ENCODE measurements around the gene AMER3.

AMER3 gene

DNA sequence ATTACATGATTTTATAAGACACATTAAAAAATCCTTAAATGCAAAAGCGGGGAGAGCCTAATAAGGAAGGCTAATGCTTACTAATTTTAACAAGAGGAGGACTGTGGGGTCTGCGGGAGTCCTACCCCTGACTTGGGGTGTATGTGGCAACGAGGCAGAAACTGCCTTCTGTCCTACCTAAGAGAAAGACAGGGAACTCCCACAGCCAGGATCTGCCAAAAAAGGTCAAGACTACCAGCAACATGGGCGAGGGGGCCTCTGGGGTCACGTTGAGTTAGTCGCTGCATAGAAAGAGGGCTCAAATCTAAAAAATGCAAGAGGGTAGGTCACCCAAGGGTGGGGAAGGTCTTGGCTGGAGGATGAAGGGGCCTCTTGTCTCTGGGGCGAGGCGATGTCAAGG lies 529 bp upstream of the AMER3 start:
- no peak for DNase-seq

DNA sequence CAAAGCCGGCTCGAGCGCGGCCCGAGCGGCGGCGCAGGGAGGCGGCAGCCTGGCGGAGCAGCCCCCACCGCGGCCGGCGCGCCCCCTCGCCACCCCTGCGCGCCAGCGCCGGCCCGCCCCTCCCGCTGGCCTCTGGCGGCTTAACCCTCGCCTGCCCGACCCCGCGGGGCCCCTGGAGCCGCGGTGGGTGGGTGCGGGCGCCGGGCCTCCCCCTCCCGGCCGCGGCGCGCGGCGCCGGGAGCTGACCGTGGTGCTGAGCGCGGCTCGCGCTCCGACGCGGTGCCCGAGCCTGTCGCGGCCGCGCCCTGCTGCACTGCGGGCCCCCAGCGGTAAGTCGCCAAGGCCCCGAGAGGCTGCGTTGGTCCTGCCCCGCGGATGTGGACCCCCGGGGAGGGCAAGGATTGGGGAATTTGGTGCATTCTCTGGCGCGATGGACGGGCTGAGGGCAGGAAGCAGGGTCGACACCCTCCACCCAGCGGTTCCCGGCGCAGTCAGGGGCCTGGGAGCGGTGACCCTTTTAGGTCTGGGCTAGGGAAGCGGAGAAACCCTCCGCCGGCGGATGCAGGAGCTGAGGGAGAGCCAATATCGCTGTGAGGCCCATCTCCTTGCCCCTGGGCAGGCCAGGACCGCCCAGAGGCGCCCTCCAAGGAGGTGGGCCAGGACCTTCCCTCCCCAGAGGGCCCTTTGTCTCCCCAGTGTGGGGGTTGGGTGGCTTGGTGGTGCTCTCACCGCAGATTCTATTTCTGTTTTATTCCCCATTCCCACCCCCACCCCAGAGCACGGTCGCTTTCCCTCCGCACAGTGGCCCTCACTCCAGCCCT lies 923 bp downstream of the AMER3 start:
- DNase-seq = no peak

DNA sequence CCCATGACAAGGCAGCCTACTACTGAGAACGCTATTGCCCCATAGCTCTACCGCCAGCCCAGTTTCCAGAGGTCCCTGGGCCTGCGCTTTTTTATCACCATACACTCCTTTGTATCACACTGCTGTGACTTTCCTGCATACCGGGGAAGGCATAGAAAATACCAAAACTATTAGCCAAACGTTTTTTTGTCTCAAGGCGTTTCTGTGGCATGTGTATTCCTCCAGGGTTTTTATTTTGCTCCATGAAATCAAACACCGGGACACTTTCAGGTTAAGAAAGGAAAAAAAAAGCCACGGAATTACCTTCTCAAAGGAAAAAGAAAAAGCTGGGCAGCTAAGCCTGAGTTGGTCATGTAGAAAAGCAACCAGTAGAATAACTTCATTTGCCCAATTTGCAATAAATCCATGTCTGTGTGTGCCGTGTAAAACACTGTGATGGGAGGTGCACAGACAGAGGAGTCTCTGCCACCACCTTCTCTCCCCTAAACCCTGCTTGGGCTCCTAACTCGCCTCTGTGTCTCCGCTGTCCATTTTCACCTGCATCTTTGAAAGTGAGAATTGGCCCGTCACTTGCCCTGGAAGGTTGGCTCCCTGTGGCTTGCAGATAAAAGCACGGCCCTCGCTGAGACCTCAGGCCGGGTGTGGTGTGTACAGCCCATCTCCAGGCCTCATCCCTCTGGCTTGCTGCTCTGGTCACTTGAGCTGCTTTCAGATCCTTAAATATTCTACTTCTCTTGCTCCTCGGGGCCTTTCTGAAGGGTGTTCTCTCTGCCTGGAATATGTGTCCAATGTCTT lies 1.7 kb downstream of the AMER3 start:
- no peak for DNase-seq

DNA sequence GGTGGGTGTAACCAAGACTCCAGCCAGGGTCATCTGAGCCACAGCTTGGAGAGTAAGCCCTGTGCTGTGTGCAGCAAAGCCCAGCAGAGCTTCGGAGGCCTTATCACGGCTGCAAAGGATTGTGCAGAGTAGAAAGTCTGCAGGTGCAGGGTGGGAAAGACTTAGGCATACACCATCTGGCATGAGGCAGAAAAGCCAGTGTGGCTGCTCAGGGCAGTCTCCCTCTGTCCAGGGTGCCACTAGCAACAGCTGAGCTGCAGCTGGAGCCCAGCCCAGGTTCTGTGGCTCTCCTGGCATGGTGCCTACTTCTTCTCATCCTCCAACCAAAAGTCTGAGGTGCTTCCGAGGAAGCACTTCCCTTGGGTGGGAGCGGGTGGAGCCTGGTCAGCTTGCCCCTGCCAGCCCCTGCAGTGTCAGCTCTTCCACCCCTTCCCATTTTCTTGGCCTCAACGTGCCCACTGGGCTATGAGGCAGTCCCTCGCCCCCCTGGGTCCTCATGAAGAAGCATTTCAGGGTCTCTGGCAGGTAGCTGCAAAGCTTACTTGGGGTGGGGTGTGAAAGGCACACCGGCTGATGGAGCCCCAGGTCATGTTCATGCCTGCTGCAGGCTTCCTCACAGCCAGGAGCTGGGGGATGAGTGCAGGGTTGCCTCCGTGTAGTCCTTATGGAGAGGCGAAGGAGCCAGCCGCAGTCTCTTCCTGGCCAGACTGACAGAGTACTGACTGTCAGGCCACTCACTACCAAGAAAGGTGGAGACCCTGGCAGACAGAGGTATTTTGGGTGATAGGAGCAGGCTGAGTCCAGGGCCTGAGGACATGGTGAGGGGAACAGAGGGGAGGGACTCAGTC lies 4.8 kb downstream of the AMER3 start:
- DNase-seq = no peak

DNA sequence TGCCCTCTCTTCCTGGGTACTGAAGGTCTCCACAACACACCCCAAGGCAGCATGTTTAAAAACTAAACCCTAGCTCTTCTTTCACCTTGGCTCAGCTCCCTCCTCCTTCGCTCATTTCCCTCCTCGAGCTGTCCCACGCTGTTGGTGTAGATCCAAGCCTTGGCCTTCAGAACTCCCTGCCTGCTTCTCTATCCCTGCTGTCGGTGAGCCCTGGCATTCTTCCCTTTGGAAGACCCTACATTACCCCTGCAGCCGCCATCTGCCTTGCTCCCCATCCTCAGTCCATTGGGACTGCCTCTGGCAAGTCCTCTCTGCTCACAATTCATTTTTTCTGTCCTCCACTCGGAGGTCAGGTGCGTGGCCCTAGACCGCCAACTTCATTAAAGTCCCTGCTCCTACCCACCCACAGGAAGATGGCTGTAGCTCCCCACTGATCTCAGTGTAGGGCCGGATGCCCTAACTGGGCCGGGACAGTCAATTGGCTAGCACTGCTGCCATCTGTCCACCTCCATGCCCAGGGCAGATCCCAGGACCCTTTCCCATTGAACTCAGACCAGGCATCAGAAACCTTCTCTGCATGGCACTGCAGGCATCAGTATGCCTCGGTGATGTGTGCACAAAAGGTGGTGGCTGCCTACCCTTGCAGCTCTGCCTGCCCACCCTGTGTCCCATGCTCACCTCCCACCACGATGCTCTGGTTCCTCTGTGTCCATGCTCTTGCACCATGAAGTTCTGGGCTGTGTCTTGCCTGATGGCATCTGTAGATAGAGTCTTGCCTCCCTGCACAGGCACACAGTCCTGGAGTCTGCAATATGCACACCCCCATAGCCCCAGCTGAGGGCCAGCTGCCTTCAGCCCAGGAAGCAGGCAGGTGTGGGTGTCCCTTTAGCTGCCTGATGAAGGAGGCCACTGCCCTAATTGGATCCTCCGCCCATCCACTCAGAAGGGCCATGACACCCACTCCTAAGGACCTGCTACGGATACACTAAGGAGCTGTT lies 5.7 kb downstream of the AMER3 start:
- DNase-seq = no peak

DNA sequence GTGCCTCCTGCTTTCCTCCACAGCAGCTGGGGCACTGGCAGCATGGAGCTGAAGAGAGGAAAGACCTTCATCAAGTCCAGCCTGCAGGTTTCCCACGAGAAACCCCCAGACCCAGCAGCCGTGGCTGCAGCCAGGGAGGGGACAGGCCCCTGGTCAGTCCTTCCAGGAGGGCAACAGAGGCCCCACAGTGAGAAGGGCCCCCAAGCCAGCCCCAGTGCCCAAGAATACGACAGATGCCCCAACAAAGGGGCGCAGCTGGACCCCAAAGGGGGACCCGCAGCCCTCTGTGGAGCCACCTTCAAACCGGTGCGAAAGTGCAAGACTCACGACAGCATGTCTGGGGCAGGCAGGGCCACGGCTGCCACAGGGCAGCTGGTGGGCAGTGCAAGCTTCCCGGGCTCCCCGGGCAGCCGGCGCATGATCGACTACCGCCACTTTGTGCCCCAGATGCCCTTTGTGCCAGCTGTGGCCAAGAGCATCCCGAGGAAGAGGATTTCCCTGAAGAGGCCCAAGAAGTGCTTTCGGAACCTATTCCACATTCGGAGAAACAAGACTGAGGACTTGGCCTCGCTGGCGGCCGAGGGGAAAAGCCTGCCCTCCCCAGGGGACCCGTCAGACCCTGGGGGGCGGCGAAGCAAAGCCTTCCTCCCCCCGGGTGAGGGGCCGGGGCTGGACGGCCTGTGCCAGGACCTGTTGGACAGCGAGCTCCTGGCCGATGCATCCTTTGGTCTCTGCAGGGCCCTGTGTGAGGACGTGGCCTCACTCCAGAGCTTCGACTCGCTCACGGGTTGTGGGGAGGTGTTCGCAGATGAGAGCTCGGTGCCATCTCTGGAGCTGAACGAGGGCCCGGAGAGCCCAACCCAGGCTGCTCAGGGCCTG lies 6.9 kb downstream of the AMER3 start:
- no peak for DNase-seq

DNA sequence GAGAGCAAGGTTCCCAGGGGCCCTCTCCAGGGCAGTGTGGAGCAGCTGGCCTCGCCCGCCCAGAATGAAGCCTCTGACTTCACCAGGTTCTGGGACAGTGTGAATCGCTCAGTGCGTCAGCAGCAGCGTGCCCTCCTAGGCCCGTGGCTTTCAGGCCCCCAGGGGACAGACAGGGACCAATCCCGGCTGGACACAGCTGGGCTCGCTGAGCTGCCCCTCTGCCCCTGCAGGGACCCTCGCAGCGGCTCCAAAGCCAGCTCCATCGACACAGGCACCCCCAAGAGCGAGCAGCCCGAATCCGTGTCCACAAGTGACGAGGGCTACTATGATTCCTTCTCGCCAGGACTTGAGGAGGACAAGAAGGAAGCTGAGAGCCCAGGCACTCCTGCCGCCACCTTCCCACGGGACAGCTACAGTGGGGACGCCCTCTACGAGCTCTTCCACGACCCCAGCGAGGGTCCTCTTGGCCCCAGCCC lies 7.6 kb downstream of the AMER3 start:
- DNase-seq = no peak

DNA sequence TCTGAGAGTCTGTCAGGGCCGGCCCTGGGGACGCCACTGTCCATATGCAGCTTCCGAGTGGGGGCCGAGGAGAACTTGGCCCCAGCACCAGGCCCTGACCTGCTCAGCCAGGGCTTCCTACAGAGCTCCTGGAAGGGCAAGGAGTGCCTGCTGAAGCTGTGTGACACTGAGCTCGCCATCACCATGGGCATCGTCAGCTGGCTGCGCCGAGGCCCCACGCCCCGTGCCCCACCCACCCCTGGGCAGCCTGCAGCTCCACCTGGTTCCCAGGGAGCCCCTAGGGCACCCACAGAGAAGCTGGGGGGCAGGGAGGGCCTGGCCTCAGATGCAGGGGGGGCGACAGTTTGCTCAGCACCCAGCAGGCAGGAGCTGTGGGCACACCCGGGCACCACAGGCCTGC lies 8.1 kb downstream of the AMER3 start:
- no peak for DNase-seq

DNA sequence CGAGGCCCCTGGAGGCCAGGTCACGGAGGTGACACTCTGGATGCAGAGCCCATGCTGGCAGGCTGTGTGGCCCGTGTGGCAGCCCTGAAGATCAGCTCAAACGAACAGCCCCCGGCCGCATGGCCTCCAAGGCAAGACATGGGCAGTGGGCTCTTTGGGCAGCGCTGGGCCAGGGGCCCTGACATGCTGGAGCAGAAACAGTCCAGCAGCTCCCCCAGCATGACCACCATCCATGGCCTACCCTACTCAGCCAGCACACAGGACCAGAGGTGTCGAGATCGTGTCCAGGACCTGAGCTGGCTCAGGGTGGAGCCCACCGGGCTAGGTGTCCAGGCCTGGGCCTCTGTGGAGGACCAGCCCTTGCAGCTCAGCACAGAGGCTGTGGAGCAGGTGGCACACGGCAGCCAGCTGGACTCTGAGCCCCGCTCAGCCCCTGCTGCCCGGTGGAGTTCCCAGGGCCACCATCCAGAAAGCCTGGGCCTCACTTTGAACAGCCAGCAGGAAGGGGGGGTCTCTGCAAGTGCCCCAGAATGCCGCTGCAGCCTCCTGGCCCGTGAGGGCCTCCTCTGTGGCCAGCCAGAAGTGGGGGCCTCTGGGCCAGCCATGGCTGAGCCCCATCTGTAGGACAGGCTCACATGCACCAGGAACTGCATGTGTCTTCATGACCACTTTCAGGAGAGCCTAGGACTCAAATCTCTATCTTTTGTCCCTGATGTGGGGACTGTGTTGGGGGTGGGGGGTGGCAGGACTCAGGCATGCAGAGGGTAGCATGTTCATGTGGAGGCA lies 8.9 kb downstream of the AMER3 start:
- no peak for DNase-seq

DNA sequence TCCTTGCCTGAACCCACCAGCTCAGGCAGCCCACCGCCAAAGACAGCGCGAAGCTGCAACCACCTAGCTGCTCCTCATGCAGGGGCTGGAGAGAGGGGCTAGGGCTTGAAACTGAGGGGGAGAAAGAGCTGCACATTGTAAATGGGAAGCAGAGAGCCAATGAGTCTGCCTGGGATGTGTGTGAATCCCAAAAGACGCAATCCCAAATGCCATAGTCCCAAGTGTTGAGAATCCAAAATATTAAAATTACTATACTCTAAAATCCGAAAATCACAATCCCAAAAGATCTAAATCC lies 9.4 kb downstream of the AMER3 start:
- DNase-seq = no peak

DNA sequence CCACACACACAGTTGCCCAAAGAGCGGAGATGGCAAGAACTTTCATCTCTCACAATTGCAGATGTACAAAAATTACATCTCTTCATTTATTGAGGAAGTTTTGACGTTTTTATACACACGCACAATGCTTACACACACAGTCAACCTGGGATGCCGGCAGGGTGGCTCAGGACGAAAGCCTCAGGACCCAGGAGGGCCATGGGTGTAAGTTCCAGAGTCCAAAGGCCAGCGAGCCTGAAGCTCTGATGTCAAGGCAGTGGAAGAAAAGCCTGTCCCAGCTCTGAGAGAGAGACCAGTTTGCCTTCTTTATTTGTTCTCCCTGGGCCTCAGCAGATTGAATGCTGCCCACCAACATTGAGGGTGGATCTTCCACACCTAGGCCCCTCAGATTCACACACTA lies 10.1 kb downstream of the AMER3 start:
- DNase-seq = no peak

DNA sequence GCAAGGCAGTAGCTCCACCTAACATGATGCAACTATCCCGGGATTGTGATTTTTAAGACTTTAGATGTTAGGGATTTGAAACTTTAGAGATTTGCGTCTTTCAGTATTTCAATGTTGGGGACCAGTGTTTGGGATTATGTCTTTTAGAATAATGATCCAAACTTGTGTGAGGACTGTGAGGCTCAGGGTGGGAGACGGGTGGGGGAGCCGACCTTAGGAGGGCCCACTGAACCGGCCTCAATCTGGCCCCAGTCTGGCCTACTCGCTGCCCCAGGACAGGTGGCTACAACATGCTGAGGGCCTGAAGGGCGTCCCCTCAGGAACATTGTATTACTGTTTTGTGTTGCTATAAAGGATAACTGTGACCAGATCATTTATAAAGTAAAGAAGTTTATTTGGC lies 10.7 kb downstream of the AMER3 start:
- DNase-seq = no peak

DNA sequence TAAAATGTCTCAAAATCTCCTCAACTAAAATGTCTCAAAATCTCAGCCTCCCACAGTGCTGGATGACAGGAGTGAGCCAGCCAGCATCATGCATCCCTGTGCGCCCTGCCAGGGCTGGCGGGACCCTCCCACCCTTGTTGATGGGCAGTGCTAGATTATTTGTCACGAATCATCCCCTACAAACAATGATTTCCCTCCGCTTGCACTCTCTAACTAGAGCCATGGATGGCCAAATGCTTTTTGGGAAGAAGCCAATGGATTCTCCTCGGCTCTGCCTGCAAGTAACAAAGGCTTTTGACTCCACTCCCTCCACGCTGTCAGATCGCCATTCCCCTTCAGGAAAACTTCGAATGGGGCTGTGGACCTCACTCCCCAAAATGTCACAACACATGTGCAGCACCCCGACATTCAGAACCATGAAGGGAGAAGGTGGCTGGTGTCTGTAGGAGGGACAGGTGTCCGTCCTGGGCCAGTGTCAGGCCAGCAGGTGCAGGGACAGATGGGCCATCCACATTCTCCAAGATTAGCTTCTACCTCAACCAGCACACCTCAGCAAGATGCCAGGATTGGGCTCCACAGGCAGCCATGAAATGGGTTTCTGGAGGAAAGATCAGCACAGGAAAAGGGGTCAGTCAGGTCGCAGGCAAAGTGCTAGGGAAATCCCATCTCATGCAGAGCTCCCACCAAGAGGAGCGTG lies 11.5 kb downstream of the AMER3 start:
- DNase-seq = no peak

DNA sequence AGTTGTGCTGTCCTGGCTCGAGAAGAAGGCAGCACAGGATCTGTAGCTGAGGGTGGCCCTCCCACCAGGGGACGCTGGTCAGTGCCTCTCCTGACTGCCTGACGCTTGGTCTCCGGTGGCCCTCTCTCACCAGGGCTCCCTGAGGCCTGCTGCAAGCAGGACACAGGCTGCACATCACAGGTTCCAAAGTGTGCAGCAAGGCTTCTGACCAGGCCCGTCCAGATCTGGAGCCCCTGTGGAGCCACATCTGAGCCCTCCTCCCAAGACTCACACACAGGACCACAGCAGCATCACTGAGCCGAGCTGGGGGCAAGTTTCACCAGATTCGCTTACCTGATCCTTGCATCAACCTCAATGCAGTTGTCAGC lies 12.1 kb downstream of the AMER3 start:
- DNase-seq = no peak

DNA sequence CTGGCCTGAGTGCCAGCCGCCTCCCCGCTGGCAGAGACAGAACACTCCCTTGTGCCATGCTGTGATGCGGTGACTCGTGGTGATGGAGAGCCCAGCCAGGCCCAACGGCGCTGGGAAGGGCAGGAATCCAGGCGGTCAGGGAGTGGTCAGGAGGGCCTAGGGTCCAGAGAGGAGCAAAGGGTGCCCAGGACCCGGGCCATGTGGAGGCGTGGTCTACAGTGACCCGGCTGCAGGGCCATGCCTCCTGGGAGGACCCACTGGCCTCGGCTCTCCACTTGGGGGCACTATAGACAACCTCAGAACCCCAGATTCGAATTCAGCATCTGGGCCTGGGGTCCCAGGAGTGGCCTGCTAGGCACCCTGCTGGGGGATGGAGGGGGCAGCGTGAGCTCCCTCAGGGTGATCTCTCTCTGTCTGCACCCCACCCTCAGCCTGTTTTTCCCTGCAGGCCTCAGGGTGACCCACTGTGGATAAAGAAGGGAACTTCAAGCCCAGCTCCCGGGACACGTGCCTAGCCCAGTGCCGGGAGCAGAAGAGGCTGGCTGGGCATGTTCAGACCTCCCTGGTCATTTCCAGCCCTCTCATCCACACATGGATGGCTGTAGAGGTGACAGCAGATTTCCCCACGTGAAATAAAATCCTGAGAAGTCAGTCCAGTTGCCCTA lies 13.0 kb downstream of the AMER3 start:
- no peak for DNase-seq

DNA sequence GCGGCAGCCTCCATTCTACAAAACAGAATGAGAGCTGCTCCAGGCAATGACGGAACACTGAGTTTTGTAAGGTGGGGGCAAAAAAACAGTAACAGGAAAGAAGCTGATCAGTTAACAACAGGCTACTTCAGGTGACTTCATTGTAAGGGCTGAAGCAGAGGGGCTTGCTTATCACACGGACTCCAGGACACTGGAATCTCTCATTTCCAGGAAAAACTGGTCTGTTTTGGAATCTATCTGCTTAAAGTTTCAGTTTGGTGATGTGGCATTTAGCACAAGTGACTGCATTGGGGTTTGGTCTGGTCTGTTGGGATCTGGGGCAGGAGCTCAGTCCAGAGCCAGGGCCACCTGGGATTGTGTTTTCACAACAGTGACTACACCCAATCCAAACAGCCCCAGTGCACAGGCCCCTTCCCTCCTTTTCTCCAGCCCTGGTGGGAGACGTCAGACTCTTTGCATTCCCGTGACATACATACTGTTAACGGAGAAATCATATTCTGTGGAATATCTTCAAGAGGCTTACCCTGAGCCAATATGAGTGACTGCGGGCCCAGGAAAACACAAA lies 14.1 kb downstream of the AMER3 start:
- no peak for DNase-seq

DNA sequence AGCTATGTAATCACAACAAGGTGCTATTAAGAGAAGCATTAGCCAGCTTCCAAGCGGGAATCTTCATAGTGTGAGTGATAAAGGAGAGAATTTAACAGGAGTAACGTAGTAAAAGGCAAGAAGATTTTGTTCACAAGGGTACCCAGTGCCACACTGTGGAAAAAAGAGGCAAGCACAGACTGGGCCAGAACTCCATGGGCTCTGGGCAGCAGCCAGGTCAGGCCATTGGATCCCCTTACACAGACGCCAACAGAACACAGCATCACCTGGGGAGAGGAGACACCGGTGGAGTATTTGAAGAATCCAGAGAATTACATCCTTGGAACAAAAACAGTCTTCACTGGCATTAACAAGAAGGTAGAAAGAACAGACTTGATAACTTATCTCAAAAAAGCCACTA lies 21.2 kb downstream of the AMER3 start:
- DNase-seq = no peak

DNA sequence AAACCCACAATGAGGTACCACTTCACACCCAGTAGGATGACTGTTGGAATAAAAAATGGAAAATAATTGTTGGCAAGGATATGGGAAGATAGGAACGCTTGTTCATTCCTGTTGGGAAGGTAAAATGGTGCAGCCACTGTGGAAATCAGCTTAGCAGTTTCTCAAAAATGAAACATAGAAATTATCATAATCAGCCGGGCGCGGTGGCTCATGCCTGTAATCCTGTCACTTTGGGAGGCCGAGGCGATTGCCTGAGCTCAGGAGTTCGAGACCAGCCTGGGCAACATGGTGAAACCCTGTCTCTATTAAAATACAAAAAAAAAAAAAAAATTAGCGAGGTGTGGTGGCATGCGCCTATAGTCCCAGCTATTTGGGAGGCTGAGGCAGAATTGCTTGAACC lies 23.4 kb downstream of the AMER3 start:
- DNase-seq = no peak
